GM12892 (cell line): ENCODE data around the gene ANO4.

Experiments used
- POLR2A ChIP-seq: IDR thresholded peaks from 2 replicates; pipeline ENCODE4 v1.6.1; 2011; ENCODE audit warnings: low read depth, low read length, control low read depth
- POLR2AphosphoS5 ChIP-seq: IDR thresholded peaks from 2 replicates; pipeline ENCODE4 v1.6.1; 2011; ENCODE audit warnings: low read depth, low read length, control low read depth
- TAF1 ChIP-seq: IDR thresholded peaks from 2 replicates; pipeline ENCODE4 v1.6.1; 2011; ENCODE audit warnings: low read depth, mild to moderate bottlenecking, control low read depth, low read length, borderline replicate concordance

- no peak for TF ChIP-seq POLR2A
- no peak for TF ChIP-seq POLR2AphosphoS5
- no peak for TF ChIP-seq TAF1
These were observed 64.1 kb downstream of the ANO4 start for GRCh38 chr12:100858656-100859055.
